Measurements from ENCODE around the gene KCNG2.

KCNG2 gene

DNA sequence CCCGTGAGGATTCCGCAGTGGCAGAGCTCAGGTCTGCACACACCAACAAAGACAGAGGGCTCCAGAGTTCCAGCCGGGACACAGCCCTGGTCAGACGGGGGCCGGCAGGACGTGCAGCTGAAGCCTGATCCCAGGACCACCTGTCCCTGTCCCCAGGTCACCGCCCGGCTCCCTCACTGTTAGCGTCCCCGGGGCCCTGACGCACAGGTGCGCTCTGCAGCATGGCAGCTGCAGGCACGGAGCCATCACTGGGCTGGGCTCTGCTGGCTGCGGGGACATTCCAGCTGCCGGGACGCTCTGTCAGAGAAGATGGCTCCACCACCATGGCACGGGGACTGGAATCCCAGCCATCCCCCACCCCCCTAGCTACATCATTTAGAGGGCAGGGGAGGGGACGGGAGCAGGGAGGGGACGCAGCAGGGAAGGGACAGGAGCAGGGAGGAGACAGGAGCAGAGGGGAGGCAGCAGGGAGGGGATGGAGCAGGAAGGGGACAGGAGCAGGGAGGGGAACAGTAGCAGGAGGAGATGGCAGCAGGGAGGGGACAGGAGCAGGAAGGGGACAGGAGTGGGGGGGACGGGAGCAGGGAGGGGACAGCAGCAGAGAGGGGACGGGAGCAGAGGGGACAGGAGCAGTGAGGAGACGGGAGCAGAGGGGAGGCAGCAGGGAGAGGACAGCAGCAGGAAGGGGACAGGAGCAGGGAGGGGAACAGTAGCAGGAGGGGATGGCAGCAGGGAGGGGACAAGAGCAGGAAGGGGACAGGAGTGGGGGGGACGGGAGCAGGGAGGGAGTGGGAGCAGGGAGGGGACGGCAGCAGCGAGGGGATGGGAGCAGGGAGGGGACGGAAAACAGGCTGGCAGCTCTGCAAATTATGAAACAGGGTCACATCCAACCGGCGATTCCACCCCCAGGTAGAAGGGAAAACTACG lies 113.9 kb downstream of the KCNG2 start:
- no peak for DNase-seq (ENCODE audit: low read depth, low spot score)
- H3K4me3 ChIP-seq (ENCODE audit: low read length) = no peak overlapping the region

DNA sequence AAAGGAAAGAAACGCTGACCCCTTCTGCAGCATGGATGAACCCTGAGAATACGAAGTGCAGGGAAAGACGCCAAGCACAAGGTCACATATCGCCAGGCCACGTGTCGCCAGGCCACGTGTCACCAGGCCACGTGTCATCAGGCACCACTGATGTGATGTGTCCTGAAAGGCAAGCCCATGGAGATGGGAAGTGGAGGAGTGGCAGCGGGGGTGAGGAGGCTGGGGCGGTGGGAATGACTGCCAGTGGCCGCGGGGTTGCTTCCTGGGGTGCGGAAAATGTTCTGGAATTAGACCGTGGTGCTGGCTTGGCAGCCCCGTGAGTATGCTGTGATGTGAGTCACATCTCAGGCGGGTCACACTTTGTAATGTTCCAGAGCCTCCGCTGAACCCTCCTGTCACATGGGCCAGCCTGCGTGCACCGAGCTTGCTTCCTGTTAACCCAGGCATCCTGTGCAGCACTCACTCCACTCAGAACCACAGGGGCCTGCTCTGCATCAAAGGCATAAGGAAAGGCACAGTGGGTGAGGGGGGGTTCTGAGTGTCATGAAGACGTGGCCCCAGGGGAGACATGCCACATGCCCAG lies 114.8 kb downstream of the KCNG2 start:
- peak; percentile 50 for DNase-seq (ENCODE audit: low read depth, low spot score)
- no peak overlapping the region for H3K4me3 ChIP-seq (ENCODE audit: low read length)

DNA sequence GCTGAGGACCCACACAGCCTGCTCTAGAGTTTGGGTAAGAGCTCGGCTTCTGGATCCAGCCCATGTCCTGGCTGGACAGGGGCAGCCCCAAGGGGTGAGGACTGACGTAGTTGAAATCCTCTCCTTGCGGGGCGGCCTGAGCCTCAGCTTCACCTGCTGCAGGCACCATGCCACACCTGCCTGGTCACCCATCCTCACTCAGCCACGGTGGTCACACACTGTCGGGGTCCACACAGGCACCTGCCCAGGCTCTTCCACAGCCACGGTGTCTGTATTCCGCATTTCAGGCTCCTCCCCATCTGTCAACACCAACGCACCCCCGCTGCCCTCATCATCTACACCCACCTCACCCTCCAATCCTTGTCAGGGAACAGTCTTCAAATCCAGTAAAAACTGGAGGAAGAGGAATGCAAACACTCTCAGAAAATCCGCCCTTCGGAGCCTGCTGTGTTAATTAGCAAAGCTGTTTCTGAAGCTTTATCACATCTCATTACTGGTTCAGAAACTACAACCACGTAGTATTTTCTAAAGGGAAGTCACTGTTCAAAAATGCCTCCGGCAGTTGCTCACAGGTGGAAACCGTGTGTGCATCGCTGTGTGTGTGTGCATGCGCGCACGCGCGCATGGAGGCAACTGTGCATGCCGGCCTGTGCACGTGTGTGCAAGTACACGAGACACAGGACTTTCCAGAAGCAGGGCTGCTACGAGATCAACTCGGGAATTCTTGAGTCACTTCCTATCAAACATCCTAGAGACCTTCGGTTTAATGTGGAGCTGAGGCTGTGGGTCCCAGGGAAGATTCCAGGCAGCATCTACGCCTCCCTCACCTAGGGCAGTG lies 115.5 kb downstream of the KCNG2 start:
- no peak overlapping the region for H3K4me3 ChIP-seq (ENCODE audit: low read length)
- DNase-seq (ENCODE audit: low read depth, low spot score) = no peak

DNA sequence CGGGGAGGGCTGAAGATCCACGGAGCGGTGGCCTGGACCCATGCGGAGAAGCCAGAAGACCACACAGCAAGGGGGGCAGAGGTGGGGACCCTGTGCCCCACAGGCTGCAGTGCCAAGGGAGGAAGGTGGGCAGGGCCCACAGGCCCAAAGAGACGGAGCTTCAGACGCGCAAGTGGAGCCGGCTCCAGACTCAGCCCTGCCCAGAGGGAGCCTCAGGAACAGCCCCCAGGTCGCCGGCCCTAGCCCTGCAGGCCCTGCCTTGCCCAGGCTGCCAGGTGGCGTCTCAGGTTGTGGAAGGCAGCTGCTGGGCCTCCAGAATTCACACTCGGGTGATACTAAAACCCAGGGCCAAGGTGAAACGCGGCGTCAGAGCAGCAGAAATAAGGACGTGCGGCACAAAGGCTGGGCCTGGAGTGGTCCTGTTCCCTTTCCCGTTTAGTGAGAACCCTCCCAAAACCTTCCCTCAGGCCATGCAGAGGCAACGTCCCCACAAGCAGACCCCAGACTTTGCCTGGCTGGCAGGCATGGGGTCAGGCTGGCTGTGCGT lies 116.9 kb downstream of the KCNG2 start:
- no peak for DNase-seq (ENCODE audit: low read depth, low spot score)
- H3K4me3 ChIP-seq (ENCODE audit: low read length) = no peak overlapping the region

DNA sequence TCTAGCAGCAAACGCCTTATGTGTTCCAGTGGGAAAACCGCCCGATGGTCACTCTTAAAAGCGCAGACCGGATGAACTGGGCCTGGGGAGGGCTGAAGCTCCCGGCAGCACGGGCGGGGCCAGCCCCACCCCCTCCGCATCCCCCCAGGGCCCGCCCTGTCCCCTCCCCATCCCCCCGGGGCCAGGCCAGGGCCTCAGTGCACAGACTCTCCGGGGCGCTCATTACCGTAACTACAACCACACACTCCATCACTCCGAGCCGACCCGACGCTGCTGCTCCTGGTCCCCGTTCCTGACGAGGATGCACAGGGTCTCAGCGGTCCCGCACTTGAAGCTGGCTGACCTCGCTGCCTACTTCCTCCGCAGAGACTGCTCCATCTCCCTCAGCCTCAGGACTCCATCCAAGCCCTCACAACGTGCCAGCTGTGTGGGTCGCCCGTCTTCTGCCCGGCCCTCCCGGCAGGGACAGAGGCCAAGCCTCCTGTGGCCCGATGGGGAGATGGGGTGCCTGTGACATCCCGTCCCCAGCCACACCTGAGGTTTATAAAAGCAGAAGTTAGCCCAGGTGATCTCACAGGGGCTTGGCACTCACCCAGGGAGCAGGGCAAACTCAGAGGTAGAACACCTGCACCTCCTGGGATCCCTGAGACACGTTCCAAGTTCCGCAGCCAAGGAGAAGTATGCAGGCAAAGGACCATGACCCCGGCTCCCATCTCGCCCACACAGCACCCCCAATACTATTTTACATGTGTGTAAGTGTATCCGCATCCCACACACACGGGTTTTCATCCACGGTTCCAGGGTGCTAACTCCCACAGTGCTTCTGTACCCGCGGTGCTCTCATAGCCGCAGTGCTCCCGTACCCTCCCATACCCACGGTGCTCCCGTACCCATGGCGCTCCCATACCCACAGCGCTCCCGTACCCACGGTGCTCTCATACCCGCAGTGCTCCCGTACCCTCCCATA lies 117.7 kb downstream of the KCNG2 start:
- DNase-seq (ENCODE audit: low read depth, low spot score) = no peak
- H3K4me3 ChIP-seq (ENCODE audit: low read length) = no peak overlapping the region

DNA sequence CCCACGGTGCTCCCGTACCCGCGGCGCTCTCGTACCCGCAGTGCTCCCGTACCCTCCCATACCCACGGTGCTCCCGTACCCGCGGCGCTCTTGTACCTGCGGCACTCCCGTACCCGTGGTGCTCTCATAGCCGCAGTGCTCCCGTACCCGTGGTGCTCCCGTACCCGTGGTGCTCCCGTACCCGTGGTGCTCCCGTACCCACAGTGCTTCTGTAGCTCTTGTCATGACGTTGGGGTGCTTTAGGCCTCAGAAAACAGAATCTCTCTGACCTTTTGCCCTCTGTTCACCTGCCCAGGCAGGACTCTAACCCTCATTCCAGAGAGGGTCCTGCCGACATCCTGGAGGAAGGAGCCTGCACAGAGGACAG lies 118.4 kb downstream of the KCNG2 start:
- no peak overlapping the region for H3K4me3 ChIP-seq (ENCODE audit: low read length)
- DNase-seq (ENCODE audit: low read depth, low spot score) = no peak

DNA sequence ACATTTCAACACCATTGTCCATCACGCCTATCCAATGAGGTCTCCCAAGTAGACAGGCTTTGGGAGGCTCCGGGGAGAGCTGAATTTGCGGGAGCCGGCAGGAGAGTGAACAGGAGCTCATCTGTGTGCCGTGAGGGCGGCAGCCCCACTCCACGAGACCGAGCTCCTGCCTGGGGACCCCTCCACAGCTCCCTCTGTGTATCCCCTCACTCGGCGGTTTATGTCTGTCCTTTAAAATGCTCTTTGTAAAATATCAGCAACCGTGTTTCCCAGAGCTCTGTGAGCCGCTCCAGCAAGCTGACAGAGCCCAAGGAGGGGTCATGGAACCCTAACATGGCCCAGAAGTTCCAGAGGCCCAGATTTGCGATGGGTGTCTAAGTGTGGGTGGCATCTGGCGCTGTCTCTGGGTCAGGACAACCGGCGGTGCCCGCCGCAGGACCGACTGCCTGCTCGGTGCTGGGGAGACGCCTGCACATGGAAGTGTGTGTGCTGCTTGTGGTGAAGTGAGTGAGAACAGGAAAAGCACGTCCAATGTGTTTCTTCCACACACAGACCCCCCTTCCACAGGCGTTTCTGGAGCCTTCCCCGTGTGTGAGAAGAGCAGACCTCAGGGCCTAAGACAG lies 118.9 kb downstream of the KCNG2 start:
- H3K4me3 ChIP-seq (ENCODE audit: low read length) = no peak overlapping the region
- DNase-seq (ENCODE audit: low read depth, low spot score) = no peak

DNA sequence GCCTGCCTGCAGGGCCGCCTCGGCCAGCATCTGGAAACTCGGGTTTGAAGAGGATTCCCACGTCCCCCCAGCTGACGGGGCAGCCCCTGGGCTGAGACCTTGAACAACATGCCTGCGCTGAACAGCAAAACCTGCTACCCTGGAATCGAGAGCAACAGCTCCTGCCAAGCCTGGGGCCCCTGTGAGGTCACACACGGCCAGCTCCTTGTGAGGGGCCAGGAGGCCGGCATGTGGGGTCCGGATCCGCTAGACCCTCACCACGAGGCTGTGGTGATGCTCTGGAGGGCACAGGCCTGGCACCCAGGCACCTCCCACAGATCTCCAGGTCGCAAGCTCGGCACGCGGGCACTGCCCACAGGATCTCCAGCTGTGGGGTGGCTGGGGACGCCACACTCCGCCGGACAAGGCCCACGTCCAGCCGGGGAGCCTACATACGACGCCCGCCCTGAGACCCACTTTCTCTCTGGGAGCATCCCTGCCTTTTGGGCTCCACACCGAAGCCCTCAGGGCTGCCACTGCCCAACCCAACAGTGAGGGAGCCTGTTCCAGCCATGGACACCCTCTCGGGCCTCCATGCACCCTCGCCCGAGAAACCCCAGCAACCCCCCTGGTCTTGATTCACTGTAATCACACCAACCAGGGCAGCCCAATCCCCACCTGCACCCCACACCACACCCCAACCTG lies 119.6 kb downstream of the KCNG2 start:
- no peak overlapping the region for H3K4me3 ChIP-seq (ENCODE audit: low read length)
- no peak for DNase-seq (ENCODE audit: low read depth, low spot score)

DNA sequence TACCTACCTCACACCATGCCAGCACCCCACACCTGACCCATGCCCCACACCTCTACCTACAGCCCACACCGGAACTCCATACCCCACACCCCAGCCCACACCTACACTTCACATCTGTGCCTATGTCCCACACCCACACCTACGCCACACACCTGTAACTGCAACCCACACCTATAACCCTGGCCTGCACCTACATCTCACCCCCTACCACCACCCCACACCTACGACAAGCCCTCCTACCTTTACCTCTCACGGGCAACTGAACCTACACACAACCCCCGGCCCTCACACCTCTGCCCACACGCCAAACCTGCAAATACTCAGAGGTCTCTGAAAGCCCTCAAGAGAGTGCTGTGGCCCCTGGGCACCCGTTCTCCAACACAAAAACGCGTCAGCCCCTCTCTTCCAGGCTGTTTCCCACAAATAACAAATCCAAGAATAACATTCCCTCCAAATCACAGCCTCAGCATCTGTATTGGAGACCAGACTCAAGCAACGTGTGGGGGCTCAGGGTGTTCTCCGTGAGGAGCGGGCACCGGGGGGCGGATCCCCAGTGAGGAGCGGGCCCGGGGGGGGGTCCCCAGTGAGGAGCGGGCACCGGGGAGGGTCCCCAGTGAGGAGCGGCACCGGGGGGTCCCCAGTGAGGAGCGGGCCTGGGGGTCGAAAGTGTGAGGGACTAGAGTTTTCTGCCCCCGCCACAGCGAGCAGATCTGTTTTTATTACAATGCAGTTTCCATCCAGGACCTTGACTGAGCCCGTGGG lies 120.3 kb downstream of the KCNG2 start:
- DNase-seq (ENCODE audit: low read depth, low spot score) = no peak

DNA sequence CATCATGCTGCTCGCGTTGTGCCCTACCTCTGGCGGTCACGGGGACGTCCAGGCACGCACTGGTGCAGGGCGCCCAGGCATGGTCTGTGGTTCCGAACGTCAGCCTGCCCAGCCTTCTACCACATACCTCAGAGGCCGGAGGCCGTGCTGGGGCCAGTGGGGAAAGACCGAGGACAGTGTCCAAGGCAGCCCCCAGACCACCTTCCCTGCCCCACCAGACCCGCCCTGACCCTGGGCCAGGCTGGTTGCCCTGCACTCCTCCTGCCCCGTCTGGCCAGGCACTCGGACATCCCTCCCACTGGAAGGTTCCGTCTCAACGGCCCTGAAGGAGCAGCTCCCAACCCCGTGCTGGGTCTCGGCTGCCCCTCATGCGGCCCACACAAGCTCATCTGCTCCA lies 120.9 kb downstream of the KCNG2 start:
- DNase-seq (ENCODE audit: low read depth, low spot score) = no peak
- no peak overlapping the region for H3K4me3 ChIP-seq (ENCODE audit: low read length)

More for the DNA sequence above, 120.3 kb downstream of the KCNG2 start:
- no peak overlapping the region for H3K4me3 ChIP-seq (ENCODE audit: low read length)

DNA sequence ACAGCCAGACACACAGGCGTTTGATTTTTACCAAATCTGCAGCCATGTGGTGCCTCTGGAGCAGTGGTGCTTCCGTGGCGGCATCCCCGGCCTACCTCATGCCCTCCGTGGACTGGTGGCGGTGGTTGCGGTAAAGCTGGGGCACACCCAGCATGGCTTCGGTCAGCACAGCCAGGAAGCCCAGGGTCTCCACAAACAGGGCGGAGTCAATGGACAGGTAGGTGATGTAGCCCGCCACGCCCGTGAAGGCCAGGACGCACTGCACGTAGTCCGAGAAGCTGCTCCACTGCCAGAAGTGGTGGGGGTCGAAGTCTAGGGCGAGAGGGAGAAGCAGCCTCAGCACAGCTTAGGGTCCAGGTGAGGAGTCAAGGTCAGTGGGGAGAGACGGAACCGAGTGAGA lies 121.4 kb downstream of the KCNG2 start:
- H3K4me3 ChIP-seq (ENCODE audit: low read length) = no peak overlapping the region
- no peak for DNase-seq (ENCODE audit: low read depth, low spot score)

DNA sequence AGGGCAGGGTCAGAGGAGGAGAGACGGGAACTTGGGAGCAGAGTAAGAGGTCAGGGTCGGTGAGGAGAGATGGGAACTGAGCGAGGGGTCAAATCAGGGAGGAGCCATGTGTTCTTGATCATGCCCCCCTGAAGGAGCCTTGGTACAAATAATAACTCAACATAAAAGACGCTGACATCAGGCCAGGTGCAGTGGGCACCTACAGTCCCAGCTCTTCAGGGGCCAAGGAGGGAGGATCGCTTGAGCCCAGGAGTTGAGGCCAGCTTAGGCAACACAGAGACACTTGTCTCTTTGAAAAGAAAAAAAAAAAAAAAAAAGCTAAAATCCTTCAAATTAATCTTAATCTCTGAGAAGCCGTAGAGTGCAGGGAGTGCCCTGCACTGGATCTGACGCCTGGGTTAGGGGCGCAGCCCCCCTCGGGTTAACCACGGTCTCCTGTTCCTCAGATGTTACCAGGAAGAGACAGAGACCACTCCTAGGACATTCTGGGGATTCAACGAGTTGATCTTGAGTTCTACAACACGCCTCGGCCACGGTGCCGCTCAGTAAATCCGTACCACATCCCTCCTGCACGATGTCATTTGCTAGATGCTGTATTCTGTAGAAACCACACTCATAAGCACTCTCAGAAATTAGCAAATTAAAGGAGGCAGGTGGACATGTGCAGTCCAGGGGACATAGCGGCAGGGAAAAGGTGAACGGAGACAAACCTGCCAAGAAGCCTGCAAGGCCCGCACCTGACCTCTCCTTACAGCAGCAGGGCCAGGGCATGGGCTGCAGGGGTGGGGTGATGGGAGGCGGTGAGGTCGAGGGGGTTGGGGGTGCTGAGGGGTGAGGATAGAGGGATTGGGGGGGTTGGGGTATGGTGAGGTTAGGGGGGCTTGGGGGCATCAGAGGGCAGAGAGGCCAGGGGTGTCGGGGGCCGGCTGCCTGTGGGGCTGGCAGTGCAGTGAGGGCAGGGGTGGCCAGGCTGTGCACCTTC lies 124.5 kb downstream of the KCNG2 start:
- no peak overlapping the region for H3K4me3 ChIP-seq (ENCODE audit: low read length)
- no peak for DNase-seq (ENCODE audit: low read depth, low spot score)

DNA sequence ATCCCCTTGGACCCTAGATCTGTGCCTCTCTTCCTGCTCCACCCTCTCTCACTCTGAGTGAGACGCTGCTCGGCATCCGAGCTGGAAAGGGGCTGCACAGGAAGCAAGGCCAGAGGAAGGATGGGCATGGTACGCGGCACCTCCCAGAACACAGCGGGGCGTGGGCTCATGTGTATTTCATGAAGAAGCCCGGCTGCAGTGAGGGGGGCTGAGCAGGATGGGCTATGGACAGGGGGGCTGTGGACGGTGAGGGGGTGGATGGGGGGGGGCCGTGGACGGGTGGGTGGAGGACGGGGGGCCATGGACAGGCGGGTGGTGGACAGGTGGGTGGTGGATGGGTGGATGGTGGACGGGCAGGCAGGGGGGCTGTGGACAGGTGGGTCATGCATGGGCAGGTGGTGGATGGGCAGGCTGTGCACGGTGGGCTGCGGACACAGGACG lies 125.3 kb downstream of the KCNG2 start:
- DNase-seq (ENCODE audit: low read depth, low spot score) = no peak
- no peak overlapping the region for H3K4me3 ChIP-seq (ENCODE audit: low read length)

DNA sequence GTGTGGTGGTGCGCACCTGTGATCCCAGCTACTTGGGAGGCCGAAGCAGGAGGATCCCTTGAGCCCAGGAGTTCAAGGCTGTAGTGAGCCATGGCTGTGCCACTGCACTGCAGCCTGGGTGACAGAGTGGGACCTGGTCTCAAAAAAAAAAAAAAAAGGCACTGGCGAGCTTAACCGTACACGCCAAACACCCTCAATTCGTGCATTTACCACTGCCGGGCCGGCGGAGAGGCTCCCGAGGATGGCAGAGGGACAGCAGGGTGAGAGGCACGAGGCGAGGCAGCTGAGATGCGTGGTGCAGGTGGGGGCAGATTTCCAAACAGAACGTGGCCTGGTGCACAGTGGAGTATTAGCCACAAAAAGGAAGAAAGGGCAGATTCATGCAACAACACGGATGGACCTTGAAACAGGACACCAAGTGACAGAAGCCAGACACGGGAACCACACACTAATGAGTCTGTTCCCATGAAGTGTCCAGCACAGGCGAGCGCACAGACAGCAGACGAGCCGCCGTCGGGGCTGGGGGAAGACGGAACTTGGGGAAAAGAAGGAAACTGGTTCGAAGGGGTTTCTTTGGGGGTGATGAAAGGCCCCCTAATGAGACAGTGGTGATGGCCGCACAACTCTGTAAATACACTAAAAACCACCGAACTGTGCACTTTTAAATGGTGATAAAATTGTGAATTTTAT lies 126.3 kb downstream of the KCNG2 start:
- no peak overlapping the region for H3K4me3 ChIP-seq (ENCODE audit: low read length)
- no peak for DNase-seq (ENCODE audit: low read depth, low spot score)
